Measurements from ENCODE around the gene SLIT3. TPM values are rescaled to one million over a fixed set of nuclear protein-coding genes. Genes with fewer than 3 reads are reported as not detected.

Gene SLIT3
- total and polyA plus RNA-seq, 2 donors (not counting 3 experiments of a cell fraction or from before 2014, with no cell fraction given), result 0.90 to 1.0 TPM

DNA sequence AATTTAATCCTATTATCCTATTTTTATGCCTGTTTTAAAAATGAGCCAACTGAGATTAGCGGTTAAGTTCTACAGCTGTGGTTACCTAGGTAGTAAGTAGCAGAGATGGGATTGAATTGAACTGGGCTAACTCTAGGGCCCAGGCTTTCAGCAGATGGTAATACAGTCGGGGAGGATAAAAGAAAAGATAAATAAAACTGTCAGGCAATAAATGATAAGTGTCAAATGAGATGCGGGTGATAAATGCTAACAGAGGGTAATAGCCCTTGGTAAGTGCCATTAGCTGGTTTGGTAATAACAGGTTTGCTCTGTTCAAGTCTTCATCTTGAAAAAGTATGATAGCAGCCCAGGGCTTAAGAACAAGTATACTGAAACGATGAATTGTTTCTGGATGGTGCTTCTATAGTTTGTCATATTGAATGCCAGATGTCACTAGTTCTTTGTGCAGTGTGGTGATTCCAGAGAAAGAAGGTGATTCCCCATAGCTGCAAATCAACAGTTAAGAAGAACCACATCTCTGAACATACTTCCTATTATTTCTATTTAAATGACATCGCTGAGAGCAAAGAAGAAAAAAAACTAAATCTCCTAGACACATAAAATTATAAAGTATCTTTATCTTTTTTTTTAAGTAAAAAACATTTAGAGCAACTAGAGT lies 360.9 kb downstream of the SLIT3 start:
- Histone ChIP-seq H3K4me3 (replicated peaks in 1 of 3; ENCODE audit: insufficient read depth in 1 of 3, low read depth in 1 of 3, low read length in 3 of 3) (no peak overlapping the region), H4K20me1 (replicated peaks; ENCODE audit: control insufficient read depth, extremely low read depth, insufficient read depth, low read length) (no peaks in the 10 kb centered on the region), H3K4me2 (ENCODE audit: insufficient read depth, low read length) (no peak overlapping the region), H3K27me3 (ENCODE audit: control insufficient read depth in 2 of 2, insufficient read depth in 2 of 2, low read length in 2 of 2) (no peaks in the 10 kb centered on the region), H3K4me1 (ENCODE audit: control insufficient read depth, extremely low read depth, insufficient read depth, low read length) (no peaks in the 10 kb centered on the region), H3K36me3 (ENCODE audit: control insufficient read depth in 2 of 2, extremely low read depth in 1 of 2, insufficient read depth in 2 of 2, low read length in 2 of 2) (no peaks in the 10 kb centered on the region), H3K9me3 (replicated peaks; ENCODE audit: control insufficient read depth, insufficient read depth, low read length) (no peaks in the 10 kb centered on the region), H3K27ac (ENCODE audit: insufficient read depth, low read depth, low read length) (no peak overlapping the region), H3K9ac (replicated peaks; ENCODE audit: extremely low read depth, insufficient read depth, low read length) (no peak overlapping the region), H3K9me1 (replicated peaks; ENCODE audit: control insufficient read depth, extremely low read depth, insufficient read depth, low read length) (no peaks in the 10 kb centered on the region), H3K79me2 (ENCODE audit: control insufficient read depth, insufficient read depth, low read length) (no peaks in the 10 kb centered on the region), H2AFZ (ENCODE audit: low read depth, low read length) (no peak overlapping the region)
- intact Hi-C loops (cut with micrococcal nuclease), result no loop called here
- dilution Hi-C loops (cut with MboI; ENCODE audit: extremely low pct_ligation_motif_present, low sequenced_read_pairs), result no loop called here
- ChIA-PET CTCF (no interaction called here), POLR2A (no interaction called here)
- no TSS peak for BruUV-seq (replicated peaks)
- FAIRE-seq, result no peak
- DNase-seq (ENCODE audit: low read depth, low spot score), result no peak
- no peak for TF ChIP-seq MYC (IDR thresholded peaks at IDR 0.05; ENCODE audit: low read depth, low read length)

DNA sequence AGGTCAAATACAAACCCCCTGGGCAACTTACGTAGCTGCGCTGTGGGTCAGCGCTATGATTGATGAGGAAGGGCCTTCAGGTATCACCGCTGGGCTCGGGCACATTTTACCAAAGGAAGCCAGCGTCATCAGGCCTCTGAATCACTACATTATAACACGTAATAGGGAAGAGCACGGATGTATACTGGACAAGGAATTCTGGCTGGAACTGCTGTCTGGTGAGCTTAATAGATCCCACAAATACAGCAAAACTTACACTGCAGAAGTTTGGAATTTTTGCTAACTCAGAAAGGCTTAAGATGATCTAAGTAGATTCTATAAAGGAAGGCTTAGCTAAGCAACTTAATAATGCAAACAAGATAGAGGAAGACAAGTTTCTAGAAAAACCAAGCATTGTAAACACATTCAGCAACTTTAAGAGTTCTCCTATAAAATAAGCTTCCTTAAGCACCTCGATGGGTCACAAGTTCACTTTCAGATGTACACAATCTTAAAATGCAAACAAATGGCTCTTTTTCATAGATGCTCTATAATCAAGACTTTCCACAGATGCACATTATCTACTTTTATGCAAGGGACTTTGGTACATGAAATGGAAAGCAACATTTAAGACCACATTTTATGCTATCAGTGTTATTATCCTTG lies 361.7 kb downstream of the SLIT3 start:
- Histone ChIP-seq H2AFZ (ENCODE audit: low read depth, low read length) (no peak overlapping the region), H3K9ac (replicated peaks; ENCODE audit: extremely low read depth, insufficient read depth, low read length) (no peak overlapping the region), H3K36me3 (ENCODE audit: control insufficient read depth in 2 of 2, extremely low read depth in 1 of 2, insufficient read depth in 2 of 2, low read length in 2 of 2) (no peaks in the 10 kb centered on the region), H3K9me3 (replicated peaks; ENCODE audit: control insufficient read depth, insufficient read depth, low read length) (no peaks in the 10 kb centered on the region), H3K79me2 (ENCODE audit: control insufficient read depth, insufficient read depth, low read length) (no peaks in the 10 kb centered on the region), H3K27ac (ENCODE audit: insufficient read depth, low read depth, low read length) (no peak overlapping the region), H3K4me1 (ENCODE audit: control insufficient read depth, extremely low read depth, insufficient read depth, low read length) (no peaks in the 10 kb centered on the region), H3K27me3 (ENCODE audit: control insufficient read depth in 2 of 2, insufficient read depth in 2 of 2, low read length in 2 of 2) (no peaks in the 10 kb centered on the region), H3K4me2 (ENCODE audit: insufficient read depth, low read length) (no peak overlapping the region), H3K4me3 (replicated peaks in 1 of 3; ENCODE audit: insufficient read depth in 1 of 3, low read depth in 1 of 3, low read length in 3 of 3) (no peak overlapping the region), H3K9me1 (replicated peaks; ENCODE audit: control insufficient read depth, extremely low read depth, insufficient read depth, low read length) (no peaks in the 10 kb centered on the region), H4K20me1 (replicated peaks; ENCODE audit: control insufficient read depth, extremely low read depth, insufficient read depth, low read length) (no peaks in the 10 kb centered on the region)
- no peak for DNase-seq (ENCODE audit: low read depth, low spot score)
- CTCF ChIA-PET, result no interaction called here
- dilution Hi-C loops (cut with MboI; ENCODE audit: extremely low pct_ligation_motif_present, low sequenced_read_pairs) (no loop called here), intact Hi-C loops (cut with micrococcal nuclease) (no loop called here)
- BruUV-seq (replicated peaks), result no TSS peak
- TF ChIP-seq JUN (IDR thresholded peaks at IDR 0.05; ENCODE audit: borderline replicate concordance, insufficient read depth, insufficient read length, low read depth) (no peak), GATA2 (IDR thresholded peaks at IDR 0.05; ENCODE audit: insufficient read depth, insufficient read length, low read depth, low read length) (no peak), POLR2A (IDR thresholded peaks at IDR 0.05; ENCODE audit: low read depth, low read length) (no peak), EZH2 (IDR thresholded peaks at IDR 0.05; ENCODE audit: borderline replicate concordance, low read depth, low read length, severe bottlenecking) (no peak), MYC (IDR thresholded peaks at IDR 0.05; ENCODE audit: low read depth, low read length) (no peak), POLR2AphosphoS5 (IDR thresholded peaks at IDR 0.05; ENCODE audit: insufficient read depth, low read depth, low read length) (no peak), FOS (IDR thresholded peaks at IDR 0.05; ENCODE audit: borderline replicate concordance, insufficient read depth, low read length) (no peak)
- TF ChIP-seq, protein P1, sequence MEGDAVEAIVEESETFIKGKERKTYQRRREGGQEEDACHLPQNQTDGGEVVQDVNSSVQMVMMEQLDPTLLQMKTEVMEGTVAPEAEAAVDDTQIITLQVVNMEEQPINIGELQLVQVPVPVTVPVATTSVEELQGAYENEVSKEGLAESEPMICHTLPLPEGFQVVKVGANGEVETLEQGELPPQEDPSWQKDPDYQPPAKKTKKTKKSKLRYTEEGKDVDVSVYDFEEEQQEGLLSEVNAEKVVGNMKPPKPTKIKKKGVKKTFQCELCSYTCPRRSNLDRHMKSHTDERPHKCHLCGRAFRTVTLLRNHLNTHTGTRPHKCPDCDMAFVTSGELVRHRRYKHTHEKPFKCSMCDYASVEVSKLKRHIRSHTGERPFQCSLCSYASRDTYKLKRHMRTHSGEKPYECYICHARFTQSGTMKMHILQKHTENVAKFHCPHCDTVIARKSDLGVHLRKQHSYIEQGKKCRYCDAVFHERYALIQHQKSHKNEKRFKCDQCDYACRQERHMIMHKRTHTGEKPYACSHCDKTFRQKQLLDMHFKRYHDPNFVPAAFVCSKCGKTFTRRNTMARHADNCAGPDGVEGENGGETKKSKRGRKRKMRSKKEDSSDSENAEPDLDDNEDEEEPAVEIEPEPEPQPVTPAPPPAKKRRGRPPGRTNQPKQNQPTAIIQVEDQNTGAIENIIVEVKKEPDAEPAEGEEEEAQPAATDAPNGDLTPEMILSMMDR (IDR thresholded peaks at IDR 0.05; ENCODE audit: extremely low read depth in 1 of 2, insufficient read depth in 1 of 2, low read depth in 1 of 2, low read length in 2 of 2), result no peak
- TF ChIP-seq, protein P2, sequence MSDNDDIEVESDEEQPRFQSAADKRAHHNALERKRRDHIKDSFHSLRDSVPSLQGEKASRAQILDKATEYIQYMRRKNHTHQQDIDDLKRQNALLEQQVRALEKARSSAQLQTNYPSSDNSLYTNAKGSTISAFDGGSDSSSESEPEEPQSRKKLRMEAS (IDR thresholded peaks at IDR 0.05; ENCODE audit: insufficient read depth, insufficient read length), result no peak
- POLR2A ChIA-PET, result no interaction called here
- FAIRE-seq, result no peak
